Fibroblast of lung (primary cell): Measurements from ENCODE around the gene PAK6. TPM values are rescaled to one million over a fixed set of nuclear protein-coding genes. Genes with fewer than 3 reads are reported as not detected.

Experiments
- DNase-seq, 2 donors: peaks; one replicate each; pipeline versions ENCODE4 v3.0.0 to v3.0.0-alpha.2; 2010; ENCODE audit warnings: low read depth in 2 of 2
- H2AFZ ChIP-seq: 2 replicates; pipeline ENCODE4 v1.5.1; 2012; ENCODE audit warnings: low read length, control low read depth, inconsistent platforms
- H3K27ac ChIP-seq: 2 replicates; pipeline ENCODE4 v1.5.1; 2011; ENCODE audit warnings: low read length, control low read depth; ENCODE audit not compliant: insufficient read depth
- H3K27me3 ChIP-seq: 2 replicates; pipeline ENCODE4 v1.5.1; 2011; ENCODE audit warnings: mild to moderate bottlenecking, low read length; ENCODE audit not compliant: control insufficient read depth, insufficient read depth
- H3K36me3 ChIP-seq: 2 replicates; pipeline ENCODE4 v1.5.1; 2011; ENCODE audit warnings: low read length; ENCODE audit not compliant: control insufficient read depth, insufficient read depth
- H3K4me1 ChIP-seq: 2 replicates; pipeline ENCODE4 v1.5.1; 2011; ENCODE audit warnings: low read length; ENCODE audit not compliant: control insufficient read depth, insufficient read depth; ENCODE audit errors: extremely low read depth
- H3K4me2 ChIP-seq: 2 replicates; pipeline ENCODE4 v1.5.1; 2011; ENCODE audit warnings: low read length, control low read depth; ENCODE audit not compliant: insufficient read depth; ENCODE audit errors: extremely low read depth
- H3K4me3 ChIP-seq, 4 experiments: fragments of 200-600 bp in 1 of 4; sonication (generic) in 1 of 4; replicated peaks in 1 of 4; 2 replicates each; pipeline ENCODE4 v1.5.1; 2011 to 2016; ENCODE audit warnings: low read length in 4 of 4, low read depth in 3 of 4, mild to moderate bottlenecking in 3 of 4, control low read depth in 2 of 4, inconsistent platforms in 1 of 4, mixed read lengths in 1 of 4; ENCODE audit not compliant: insufficient read depth in 1 of 4; ENCODE audit errors: control extremely low read depth in 1 of 4
- H3K79me2 ChIP-seq: 2 replicates; pipeline ENCODE4 v1.5.1; 2012; ENCODE audit warnings: mild to moderate bottlenecking, low read length, inconsistent platforms; ENCODE audit not compliant: control insufficient read depth, insufficient read depth
- H3K9ac ChIP-seq: 2 replicates; pipeline ENCODE4 v1.5.1; 2011; ENCODE audit warnings: mild to moderate bottlenecking, low read length, control low read depth; ENCODE audit not compliant: insufficient read depth
- H3K9me3 ChIP-seq: 2 replicates; pipeline ENCODE4 v1.5.1; 2012; ENCODE audit warnings: low read depth, low read length; ENCODE audit not compliant: control insufficient read depth, insufficient read depth
- H4K20me1 ChIP-seq: 2 replicates; pipeline ENCODE4 v1.5.1; 2011; ENCODE audit warnings: low read length; ENCODE audit not compliant: control insufficient read depth, insufficient read depth; ENCODE audit errors: extremely low read depth
- CTCF ChIP-seq, 2 donors: IDR thresholded peaks in 1 of 2; conservative IDR thresholded peaks in 1 of 2; 1 replicate in 1 of 2; 2 replicates in 1 of 2; pipeline ENCODE4 v1.5.1; 2011 to 2012; ENCODE audit warnings: low read length in 2 of 2, control low read depth in 1 of 2, inconsistent platforms in 1 of 2, low read depth in 1 of 2, mild to moderate bottlenecking in 1 of 2
- EZH2 ChIP-seq: IDR thresholded peaks from 2 replicates; pipeline ENCODE4 v1.5.1; 2012; ENCODE audit warnings: low read length, control low read depth, mild to moderate bottlenecking; ENCODE audit errors: missing control alignments
- polyA plus RNA-seq, 2 donors: library from polyadenylated mRNA; depleted of rRNA in 1 of 2; stranded (reverse) in 1 of 2; unstranded in 1 of 2; fragments of >200 nt; gene quantifications; 2 replicates each; pipeline ENCODE4 v1.2.1, GENCODE V29; 2011 to 2012; ENCODE audit warnings: missing spikeins in 1 of 2
- total RNA-seq: library from RNA; depleted of rRNA; stranded (reverse); fragments of >200 nt; gene quantifications from 2 replicates; pipeline ENCODE4 v1.2.1, GENCODE V29; 2014

PAK6 gene
- total and polyA plus RNA-seq, 2 donors (not counting 1 experiment from before 2014, with no cell fraction given), result 0.03 TPM; not detected in 1

GRCh38 chr15:40285554-40286011 is 46.7 kb downstream of the PAK6 start:
- TF ChIP-seq EZH2 (no peak), CTCF (conservative IDR thresholded peaks at IDR 0.05 in 1 of 2, IDR thresholded peaks at IDR 0.05 in 1 of 2; ENCODE audit: low read depth in 1 of 2, low read length in 2 of 2) (no peak)
- Histone ChIP-seq H3K27ac (no peak overlapping the region), H4K20me1 (no peaks in the 10 kb centered on the region), H3K4me3 (no peak overlapping the region), H2AFZ (no peak overlapping the region), H3K4me2 (no peak overlapping the region), H3K9me3 (no peaks in the 10 kb centered on the region), H3K36me3 (no peaks in the 10 kb centered on the region), H3K79me2 (no peaks in the 10 kb centered on the region), H3K4me1 (no peaks in the 10 kb centered on the region), H3K27me3 (peaks cover 41% of the 10 kb centered on the region), H3K9ac (no peak overlapping the region)
- peak in 1 of 2 donors; percentile 16 for DNase-seq

- H3K9me3 ChIP-seq, result no peaks in the 10 kb centered on the region
- no peak overlapping the region for H3K4me3 ChIP-seq
- no peaks in the 10 kb centered on the region for H3K36me3 ChIP-seq
- no peak for TF ChIP-seq CTCF (conservative IDR thresholded peaks at IDR 0.05 in 1 of 2, IDR thresholded peaks at IDR 0.05 in 1 of 2; ENCODE audit: low read depth in 1 of 2, low read length in 2 of 2)
- no peak for TF ChIP-seq EZH2
- H4K20me1 ChIP-seq, result no peaks in the 10 kb centered on the region
- H3K27ac ChIP-seq, result no peak overlapping the region
- no peaks in the 10 kb centered on the region for H3K4me1 ChIP-seq
- H3K9ac ChIP-seq, result no peak overlapping the region
- no peaks in the 10 kb centered on the region for H3K79me2 ChIP-seq
- H3K27me3 ChIP-seq, result peaks cover 36% of the 10 kb centered on the region
- H3K4me2 ChIP-seq, result no peak overlapping the region
- no peak for DNase-seq
- no peak overlapping the region for H2AFZ ChIP-seq
Observed at GRCh38 chr15:40286061-40286532, 47.2 kb downstream of the PAK6 start.

- no peaks in the 10 kb centered on the region for H3K9me3 ChIP-seq
- no peak overlapping the region for H3K4me3 ChIP-seq
- H3K4me1 ChIP-seq, result no peaks in the 10 kb centered on the region
- DNase-seq, result no peak
- H3K36me3 ChIP-seq, result no peaks in the 10 kb centered on the region
- no peak overlapping the region for H3K27ac ChIP-seq
- H3K27me3 ChIP-seq, result peaks cover 32% of the 10 kb centered on the region
- H2AFZ ChIP-seq, result no peak overlapping the region
- H3K4me2 ChIP-seq, result no peak overlapping the region
- H3K9ac ChIP-seq, result no peak overlapping the region
- no peaks in the 10 kb centered on the region for H4K20me1 ChIP-seq
- TF ChIP-seq EZH2, result no peak
- TF ChIP-seq CTCF (conservative IDR thresholded peaks at IDR 0.05 in 1 of 2, IDR thresholded peaks at IDR 0.05 in 1 of 2; ENCODE audit: low read depth in 1 of 2, low read length in 2 of 2), result no peak
- no peaks in the 10 kb centered on the region for H3K79me2 ChIP-seq
Observed at GRCh38 chr15:40286794-40287193, 47.9 kb downstream of the PAK6 start.
